Measurements from ENCODE around the gene DSCAM. TPM values are rescaled to one million over a fixed set of nuclear protein-coding genes. Genes with fewer than 3 reads are reported as not detected.

Gene DSCAM
- total RNA-seq, 1 experiment from 2014 or later, result 0.13 TPM

DNA sequence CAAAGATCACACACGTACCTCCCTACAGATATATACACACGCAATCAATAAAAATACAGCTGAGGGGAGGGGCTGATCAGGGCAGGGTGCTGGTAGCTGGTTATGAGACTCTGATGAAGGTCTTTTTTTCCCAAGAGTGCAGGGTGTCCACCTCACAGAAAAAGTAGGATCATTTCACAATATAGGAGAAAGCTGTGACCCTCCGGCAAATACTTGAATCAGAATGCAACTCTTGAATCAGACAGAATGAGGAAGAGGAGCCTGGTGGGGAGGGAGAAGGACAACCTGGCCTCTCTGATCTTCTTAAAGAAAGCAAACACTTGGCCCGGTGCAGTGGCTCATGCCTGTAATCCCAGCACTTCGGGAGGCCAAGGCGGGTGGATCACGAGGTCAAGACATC lies 710.4 kb downstream of the DSCAM start:
- no peak for ATAC-seq
- H3K36me3 Mint-ChIP-seq, result no peaks in the 10 kb centered on the region
- POLR2A ChIA-PET, result no interaction called here

More for the DNA sequence above, 710.4 kb downstream of the DSCAM start:
- peaks cover 7% of the 10 kb centered on the region for H3K4me1 Mint-ChIP-seq
- no peak overlapping the region for H3K4me3 Mint-ChIP-seq
- TF ChIP-seq E2F1 (CRISPR knock-in tag; IDR thresholded peaks at IDR 0.05), result no peak
- TF ChIP-seq ZNF263 (CRISPR knock-in tag; IDR thresholded peaks at IDR 0.05; ENCODE audit: low read depth), result no peak
- no peak for TF ChIP-seq GABPB1 (CRISPR knock-in tag; IDR thresholded peaks at IDR 0.05)
- no peak for TF ChIP-seq FOXJ3 (CRISPR knock-in tag; IDR thresholded peaks at IDR 0.05; ENCODE audit: borderline replicate concordance)
- no peak for TF ChIP-seq MYBL2 (CRISPR knock-in tag; IDR thresholded peaks at IDR 0.05)
- no peak for TF ChIP-seq NR2C2 (CRISPR knock-in tag; IDR thresholded peaks at IDR 0.05)
- no peak for TF ChIP-seq ZNF416 (CRISPR knock-in tag; IDR thresholded peaks at IDR 0.05)
- no peak for TF ChIP-seq EMX1 (CRISPR knock-in tag; IDR thresholded peaks at IDR 0.05)
- TF ChIP-seq, protein P1, sequence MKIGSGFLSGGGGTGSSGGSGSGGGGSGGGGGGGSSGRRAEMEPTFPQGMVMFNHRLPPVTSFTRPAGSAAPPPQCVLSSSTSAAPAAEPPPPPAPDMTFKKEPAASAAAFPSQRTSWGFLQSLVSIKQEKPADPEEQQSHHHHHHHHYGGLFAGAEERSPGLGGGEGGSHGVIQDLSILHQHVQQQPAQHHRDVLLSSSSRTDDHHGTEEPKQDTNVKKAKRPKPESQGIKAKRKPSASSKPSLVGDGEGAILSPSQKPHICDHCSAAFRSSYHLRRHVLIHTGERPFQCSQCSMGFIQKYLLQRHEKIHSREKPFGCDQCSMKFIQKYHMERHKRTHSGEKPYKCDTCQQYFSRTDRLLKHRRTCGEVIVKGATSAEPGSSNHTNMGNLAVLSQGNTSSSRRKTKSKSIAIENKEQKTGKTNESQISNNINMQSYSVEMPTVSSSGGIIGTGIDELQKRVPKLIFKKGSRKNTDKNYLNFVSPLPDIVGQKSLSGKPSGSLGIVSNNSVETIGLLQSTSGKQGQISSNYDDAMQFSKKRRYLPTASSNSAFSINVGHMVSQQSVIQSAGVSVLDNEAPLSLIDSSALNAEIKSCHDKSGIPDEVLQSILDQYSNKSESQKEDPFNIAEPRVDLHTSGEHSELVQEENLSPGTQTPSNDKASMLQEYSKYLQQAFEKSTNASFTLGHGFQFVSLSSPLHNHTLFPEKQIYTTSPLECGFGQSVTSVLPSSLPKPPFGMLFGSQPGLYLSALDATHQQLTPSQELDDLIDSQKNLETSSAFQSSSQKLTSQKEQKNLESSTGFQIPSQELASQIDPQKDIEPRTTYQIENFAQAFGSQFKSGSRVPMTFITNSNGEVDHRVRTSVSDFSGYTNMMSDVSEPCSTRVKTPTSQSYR (CRISPR knock-in tag; IDR thresholded peaks at IDR 0.05), result no peak
- no peak for TF ChIP-seq ZNF232 (CRISPR knock-in tag; IDR thresholded peaks at IDR 0.05)
- no peak for TF ChIP-seq NR3C1 (CRISPR knock-in tag; conservative IDR thresholded peaks at IDR 0.05; ENCODE audit: low read depth)
- no peak for TF ChIP-seq STAT6 (CRISPR knock-in tag; conservative IDR thresholded peaks at IDR 0.05; ENCODE audit: low read depth)
- TF ChIP-seq, protein P2, sequence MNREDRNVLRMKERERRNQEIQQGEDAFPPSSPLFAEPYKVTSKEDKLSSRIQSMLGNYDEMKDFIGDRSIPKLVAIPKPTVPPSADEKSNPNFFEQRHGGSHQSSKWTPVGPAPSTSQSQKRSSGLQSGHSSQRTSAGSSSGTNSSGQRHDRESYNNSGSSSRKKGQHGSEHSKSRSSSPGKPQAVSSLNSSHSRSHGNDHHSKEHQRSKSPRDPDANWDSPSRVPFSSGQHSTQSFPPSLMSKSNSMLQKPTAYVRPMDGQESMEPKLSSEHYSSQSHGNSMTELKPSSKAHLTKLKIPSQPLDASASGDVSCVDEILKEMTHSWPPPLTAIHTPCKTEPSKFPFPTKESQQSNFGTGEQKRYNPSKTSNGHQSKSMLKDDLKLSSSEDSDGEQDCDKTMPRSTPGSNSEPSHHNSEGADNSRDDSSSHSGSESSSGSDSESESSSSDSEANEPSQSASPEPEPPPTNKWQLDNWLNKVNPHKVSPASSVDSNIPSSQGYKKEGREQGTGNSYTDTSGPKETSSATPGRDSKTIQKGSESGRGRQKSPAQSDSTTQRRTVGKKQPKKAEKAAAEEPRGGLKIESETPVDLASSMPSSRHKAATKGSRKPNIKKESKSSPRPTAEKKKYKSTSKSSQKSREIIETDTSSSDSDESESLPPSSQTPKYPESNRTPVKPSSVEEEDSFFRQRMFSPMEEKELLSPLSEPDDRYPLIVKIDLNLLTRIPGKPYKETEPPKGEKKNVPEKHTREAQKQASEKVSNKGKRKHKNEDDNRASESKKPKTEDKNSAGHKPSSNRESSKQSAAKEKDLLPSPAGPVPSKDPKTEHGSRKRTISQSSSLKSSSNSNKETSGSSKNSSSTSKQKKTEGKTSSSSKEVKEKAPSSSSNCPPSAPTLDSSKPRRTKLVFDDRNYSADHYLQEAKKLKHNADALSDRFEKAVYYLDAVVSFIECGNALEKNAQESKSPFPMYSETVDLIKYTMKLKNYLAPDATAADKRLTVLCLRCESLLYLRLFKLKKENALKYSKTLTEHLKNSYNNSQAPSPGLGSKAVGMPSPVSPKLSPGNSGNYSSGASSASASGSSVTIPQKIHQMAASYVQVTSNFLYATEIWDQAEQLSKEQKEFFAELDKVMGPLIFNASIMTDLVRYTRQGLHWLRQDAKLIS (CRISPR knock-in tag; IDR thresholded peaks at IDR 0.05; ENCODE audit: borderline replicate concordance), result no peak
- no peak for TF ChIP-seq ZMAT4 (CRISPR knock-in tag; IDR thresholded peaks at IDR 0.05)
- TF ChIP-seq FOXP1 (CRISPR knock-in tag; IDR thresholded peaks at IDR 0.05; ENCODE audit: borderline replicate concordance), result no peak
- TF ChIP-seq, protein P3, sequence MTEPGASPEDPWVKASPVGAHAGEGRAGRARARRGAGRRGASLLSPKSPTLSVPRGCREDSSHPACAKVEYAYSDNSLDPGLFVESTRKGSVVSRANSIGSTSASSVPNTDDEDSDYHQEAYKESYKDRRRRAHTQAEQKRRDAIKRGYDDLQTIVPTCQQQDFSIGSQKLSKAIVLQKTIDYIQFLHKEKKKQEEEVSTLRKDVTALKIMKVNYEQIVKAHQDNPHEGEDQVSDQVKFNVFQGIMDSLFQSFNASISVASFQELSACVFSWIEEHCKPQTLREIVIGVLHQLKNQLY (CRISPR knock-in tag; IDR thresholded peaks at IDR 0.05), result no peak
- TF ChIP-seq, protein P4, sequence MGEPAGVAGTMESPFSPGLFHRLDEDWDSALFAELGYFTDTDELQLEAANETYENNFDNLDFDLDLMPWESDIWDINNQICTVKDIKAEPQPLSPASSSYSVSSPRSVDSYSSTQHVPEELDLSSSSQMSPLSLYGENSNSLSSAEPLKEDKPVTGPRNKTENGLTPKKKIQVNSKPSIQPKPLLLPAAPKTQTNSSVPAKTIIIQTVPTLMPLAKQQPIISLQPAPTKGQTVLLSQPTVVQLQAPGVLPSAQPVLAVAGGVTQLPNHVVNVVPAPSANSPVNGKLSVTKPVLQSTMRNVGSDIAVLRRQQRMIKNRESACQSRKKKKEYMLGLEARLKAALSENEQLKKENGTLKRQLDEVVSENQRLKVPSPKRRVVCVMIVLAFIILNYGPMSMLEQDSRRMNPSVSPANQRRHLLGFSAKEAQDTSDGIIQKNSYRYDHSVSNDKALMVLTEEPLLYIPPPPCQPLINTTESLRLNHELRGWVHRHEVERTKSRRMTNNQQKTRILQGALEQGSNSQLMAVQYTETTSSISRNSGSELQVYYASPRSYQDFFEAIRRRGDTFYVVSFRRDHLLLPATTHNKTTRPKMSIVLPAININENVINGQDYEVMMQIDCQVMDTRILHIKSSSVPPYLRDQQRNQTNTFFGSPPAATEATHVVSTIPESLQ (CRISPR knock-in tag; IDR thresholded peaks at IDR 0.05), result no peak
- TF ChIP-seq, protein P5, sequence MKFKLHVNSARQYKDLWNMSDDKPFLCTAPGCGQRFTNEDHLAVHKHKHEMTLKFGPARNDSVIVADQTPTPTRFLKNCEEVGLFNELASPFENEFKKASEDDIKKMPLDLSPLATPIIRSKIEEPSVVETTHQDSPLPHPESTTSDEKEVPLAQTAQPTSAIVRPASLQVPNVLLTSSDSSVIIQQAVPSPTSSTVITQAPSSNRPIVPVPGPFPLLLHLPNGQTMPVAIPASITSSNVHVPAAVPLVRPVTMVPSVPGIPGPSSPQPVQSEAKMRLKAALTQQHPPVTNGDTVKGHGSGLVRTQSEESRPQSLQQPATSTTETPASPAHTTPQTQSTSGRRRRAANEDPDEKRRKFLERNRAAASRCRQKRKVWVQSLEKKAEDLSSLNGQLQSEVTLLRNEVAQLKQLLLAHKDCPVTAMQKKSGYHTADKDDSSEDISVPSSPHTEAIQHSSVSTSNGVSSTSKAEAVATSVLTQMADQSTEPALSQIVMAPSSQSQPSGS (CRISPR knock-in tag; IDR thresholded peaks at IDR 0.05; ENCODE audit: borderline replicate concordance, low read depth), result no peak
- TF ChIP-seq ZNF396 (CRISPR knock-in tag; IDR thresholded peaks at IDR 0.05; ENCODE audit: borderline replicate concordance), result no peak
- no peak for TF ChIP-seq ZNF138 (CRISPR knock-in tag; conservative IDR thresholded peaks at IDR 0.05)
- no peak overlapping the region for H3K27ac Mint-ChIP-seq
- DNase-seq (ENCODE audit: low spot score), result no peak
- no peaks in the 10 kb centered on the region for H3K9me3 Mint-ChIP-seq
- CTCF ChIA-PET, result interaction anchor here (1.4 kb wide), 1 partner anchor 269 kb away, joined by 8 read pairs; the partner anchor contains the start of gene PCP4
- H3K27me3 Mint-ChIP-seq (ENCODE audit: low read depth), result no peaks in the 10 kb centered on the region
